A673 (cell line): ENCODE results near the gene COA7. TPM values are rescaled to one million over a fixed set of nuclear protein-coding genes. Genes with fewer than 3 reads are reported as not detected.

Source experiments
- BruUV-seq: library from RNA; stranded (reverse); fragments of 400-500 nt; replicated peaks from 2 replicates; lab custom pipeline; 2021; lab: Mats Ljungman, UMichigan
- CTCF ChIA-PET: fragments of 300-600 bp; sonication (Branson Sonifier 250); formaldehyde crosslinking; loops from one replicate; lab custom pipeline; 2022; ENCODE audit warnings: antibody characterized with exemption; lab: Charles Lee
- POLR2A ChIA-PET: fragments of 300-600 bp; sonication (Branson Sonifier 250); formaldehyde crosslinking; loops from one replicate; lab custom pipeline; 2022; ENCODE audit warnings: antibody characterized with exemption; ENCODE audit not compliant: low non-redundant PET; lab: Charles Lee
- DNase-seq: peaks from one replicate; pipeline ENCODE4 v3.0.0-alpha.2; 2015; ENCODE audit warnings: low spot score
- H3K27ac ChIP-seq: fragments of 200-600 bp; sonication (generic); 2 replicates; pipeline ENCODE4 v1.5.1; 2016; ENCODE audit warnings: mixed run types, low read depth, mild to moderate bottlenecking, mixed read lengths, antibody characterized with exemption, low read length; ENCODE audit not compliant: poor library complexity, severe bottlenecking
- H3K27me3 ChIP-seq: fragments of 200-600 bp; sonication (generic); replicated peaks from 2 replicates; pipeline ENCODE4 v1.6.1; 2017; ENCODE audit warnings: mixed run types, low read depth, mild to moderate bottlenecking, mixed read lengths, antibody characterized with exemption, low read length; ENCODE audit not compliant: insufficient read depth, poor library complexity
- H3K36me3 ChIP-seq: fragments of 200-600 bp; sonication (generic); 2 replicates; pipeline ENCODE4 v1.6.1; 2016; ENCODE audit warnings: mixed run types, mild to moderate bottlenecking, mixed read lengths, antibody characterized with exemption, low read length; ENCODE audit not compliant: insufficient read depth, poor library complexity, severe bottlenecking
- H3K4me1 ChIP-seq: fragments of 200-600 bp; sonication (generic); 2 replicates; pipeline ENCODE4 v1.6.1; 2017; ENCODE audit warnings: mixed run types, mild to moderate bottlenecking, mixed read lengths, antibody characterized with exemption, low read length; ENCODE audit not compliant: insufficient read depth, poor library complexity, severe bottlenecking
- H3K4me3 ChIP-seq: fragments of 200-600 bp; sonication (generic); 2 replicates; pipeline ENCODE4 v1.5.1; 2016; ENCODE audit warnings: low read depth, mixed run types, mild to moderate bottlenecking, mixed read lengths, low read length; ENCODE audit not compliant: poor library complexity, severe bottlenecking
- H3K9me3 ChIP-seq: fragments of 200-600 bp; sonication (generic); 2 replicates; pipeline ENCODE4 v1.6.1; 2016; ENCODE audit warnings: mixed run types, low read depth, mild to moderate bottlenecking, mixed read lengths, antibody characterized with exemption, low read length; ENCODE audit not compliant: poor library complexity, severe bottlenecking
- CTCF ChIP-seq: fragments of 300-800, 200-600 bp; sonication (generic); conservative IDR thresholded peaks from 2 replicates; pipeline ENCODE4 v1.5.1; 2017; ENCODE audit warnings: low read depth, mild to moderate bottlenecking, antibody characterized with exemption, low read length, moderate library complexity, mixed read lengths
- EZH2 ChIP-seq: fragments of 200-600 bp; sonication (generic); IDR thresholded peaks from 2 replicates; pipeline ENCODE4 v1.6.1; 2017; ENCODE audit warnings: borderline replicate concordance, low read depth, mild to moderate bottlenecking, mixed read lengths, antibody characterized with exemption, low read length; ENCODE audit not compliant: poor library complexity, severe bottlenecking
- intact Hi-C: fragments of 100-400 bp; cut with micrococcal nuclease; formaldehyde crosslinking; loops from one replicate; pipeline ENCODE4 v1.10.0; 2022; ENCODE audit not compliant: unreplicated experiment
- total RNA-seq: library from RNA; stranded (reverse); gene quantifications from 2 replicates; pipeline ENCODE4 v1.2.3, GENCODE V29; 2021

The COA7 gene
- total RNA-seq, 1 experiment from 2014 or later: 53.4 TPM

- H3K27me3 ChIP-seq: no peaks in the 10 kb centered on the region
- no peak overlapping the region for H3K4me3 ChIP-seq
- H3K9me3 ChIP-seq: no peaks in the 10 kb centered on the region
- BruUV-seq: no TSS peak
- peaks cover 8% of the 10 kb centered on the region for H3K36me3 ChIP-seq
- no peak for DNase-seq
- ChIA-PET POLR2A (interaction anchor here (0.5 kb wide), 1 partner anchor 78 kb away, joined by 3 read pairs; no protein-coding TSS in a partner anchor), CTCF (no interaction called here)
- intact Hi-C loops: loop anchor here (10.0 kb wide), 1 partner anchor 316 kb away; the partner anchor contains the start of gene CC2D1B
- peaks cover 5% of the 10 kb centered on the region for H3K4me1 ChIP-seq
- H3K27ac ChIP-seq: no peak overlapping the region
- TF ChIP-seq EZH2 (no peak), CTCF (no peak)
Measured at GRCh38 chr1:52680353-52680752, 17.8 kb downstream of the COA7 start.

- Histone ChIP-seq H3K4me3 (no peak overlapping the region), H3K27ac (no peak overlapping the region), H3K4me1 (peaks cover 9% of the 10 kb centered on the region), H3K27me3 (no peaks in the 10 kb centered on the region), H3K9me3 (no peaks in the 10 kb centered on the region), H3K36me3 (no peaks in the 10 kb centered on the region)
- intact Hi-C loops: no loop called here
- ChIA-PET POLR2A (no interaction called here), CTCF (no interaction called here)
- DNase-seq: no peak
- TF ChIP-seq CTCF (no peak), EZH2 (no peak)
- no TSS peak for BruUV-seq
Measured at GRCh38 chr1:52679498-52679897, 18.6 kb downstream of the COA7 start.

- Histone ChIP-seq H3K4me3 (no peak overlapping the region), H3K9me3 (no peaks in the 10 kb centered on the region), H3K4me1 (peaks cover 12% of the 10 kb centered on the region), H3K27me3 (no peaks in the 10 kb centered on the region), H3K36me3 (no peaks in the 10 kb centered on the region), H3K27ac (no peak overlapping the region)
- no peak for TF ChIP-seq EZH2
- no peak for TF ChIP-seq CTCF
- no peak for DNase-seq
- ChIA-PET POLR2A (no interaction called here), CTCF (no interaction called here)
- intact Hi-C loops: no loop called here
- BruUV-seq: no TSS peak
Measured at GRCh38 chr1:52679048-52679447, 19.1 kb downstream of the COA7 start.
